Breast epithelium (tissue), 3 donors: Measurements from ENCODE around the gene PPP2R2B.

ENCODE experiments used
- POLR2A ChIP-seq: fragments of 450-650 bp; IDR thresholded peaks from one replicate; pipeline ENCODE4 v1.6.1; 2016; ENCODE audit warnings: antibody characterized with exemption, mild to moderate bottlenecking, moderate library complexity
- TF ChIP-seq, protein P1 (sequence below), 3 donors: fragments of 450-650 bp; IDR thresholded peaks; one replicate each; pipeline ENCODE4 v1.5.1; 2016 to 2017; ENCODE audit warnings: antibody characterized with exemption in 3 of 3, mild to moderate bottlenecking in 3 of 3, moderate library complexity in 3 of 3

DNA sequence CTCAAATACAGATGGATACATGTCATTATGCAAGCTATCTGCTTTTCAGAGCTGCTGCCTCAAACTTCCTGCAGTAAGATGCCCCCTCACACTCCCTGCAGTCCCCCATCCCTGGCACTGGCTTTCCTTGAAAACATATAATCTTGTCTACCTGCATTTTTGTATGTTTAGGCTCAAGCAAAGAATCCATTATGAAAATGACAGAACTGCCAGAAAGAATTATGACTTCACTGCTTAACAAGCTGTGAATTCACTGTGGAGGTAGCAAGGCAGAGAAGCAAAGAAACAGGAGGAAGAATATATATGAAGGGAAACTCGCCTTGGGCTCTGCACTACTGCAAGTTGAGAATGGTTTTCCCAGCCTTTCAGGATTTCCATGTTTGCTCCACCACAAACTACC is 39.4 kb upstream of the PPP2R2B start:
- TF ChIP-seq, protein P1, sequence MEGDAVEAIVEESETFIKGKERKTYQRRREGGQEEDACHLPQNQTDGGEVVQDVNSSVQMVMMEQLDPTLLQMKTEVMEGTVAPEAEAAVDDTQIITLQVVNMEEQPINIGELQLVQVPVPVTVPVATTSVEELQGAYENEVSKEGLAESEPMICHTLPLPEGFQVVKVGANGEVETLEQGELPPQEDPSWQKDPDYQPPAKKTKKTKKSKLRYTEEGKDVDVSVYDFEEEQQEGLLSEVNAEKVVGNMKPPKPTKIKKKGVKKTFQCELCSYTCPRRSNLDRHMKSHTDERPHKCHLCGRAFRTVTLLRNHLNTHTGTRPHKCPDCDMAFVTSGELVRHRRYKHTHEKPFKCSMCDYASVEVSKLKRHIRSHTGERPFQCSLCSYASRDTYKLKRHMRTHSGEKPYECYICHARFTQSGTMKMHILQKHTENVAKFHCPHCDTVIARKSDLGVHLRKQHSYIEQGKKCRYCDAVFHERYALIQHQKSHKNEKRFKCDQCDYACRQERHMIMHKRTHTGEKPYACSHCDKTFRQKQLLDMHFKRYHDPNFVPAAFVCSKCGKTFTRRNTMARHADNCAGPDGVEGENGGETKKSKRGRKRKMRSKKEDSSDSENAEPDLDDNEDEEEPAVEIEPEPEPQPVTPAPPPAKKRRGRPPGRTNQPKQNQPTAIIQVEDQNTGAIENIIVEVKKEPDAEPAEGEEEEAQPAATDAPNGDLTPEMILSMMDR (IDR thresholded peaks at IDR 0.05): no peak
- no peak for TF ChIP-seq POLR2A
